Fibroblast of mammary gland (primary cell): Measurements from ENCODE around the gene LDLRAD4.

Experiments
- DNase-seq: peaks from one replicate; pipeline ENCODE4 v3.0.0-alpha.2; 2010; ENCODE audit warnings: low read depth
- H3K4me3 ChIP-seq: 2 replicates; pipeline ENCODE4 v1.5.1; 2011; ENCODE audit warnings: low read depth, mild to moderate bottlenecking, low read length, moderate library complexity; ENCODE audit not compliant: control insufficient read depth
- CTCF ChIP-seq: conservative IDR thresholded peaks from 2 replicates; pipeline ENCODE4 v1.5.1; 2011; ENCODE audit warnings: low read depth, low read length, inconsistent platforms; ENCODE audit not compliant: control insufficient read depth, insufficient read depth

Gene LDLRAD4

GRCh38 chr18:13638719-13639595, 420.4 kb downstream of the LDLRAD4 start:
- no peak overlapping the region for H3K4me3 ChIP-seq
- no peak for DNase-seq
- TF ChIP-seq CTCF, result no peak

- no peak overlapping the region for H3K4me3 ChIP-seq
- TF ChIP-seq CTCF, result no peak
- no peak for DNase-seq
Measured at GRCh38 chr18:13640266-13640860, 421.8 kb downstream of the LDLRAD4 start.

GRCh38 chr18:13641551-13642439, 423.2 kb downstream of the LDLRAD4 start:
- H3K4me3 ChIP-seq, result no peak overlapping the region
- no peak for TF ChIP-seq CTCF

GRCh38 chr18:13642440-13642827, 423.9 kb downstream of the LDLRAD4 start:
- TF ChIP-seq CTCF, result no peak
- no peak overlapping the region for H3K4me3 ChIP-seq
- no peak for DNase-seq

More at GRCh38 chr18:13641551-13642439, 423.2 kb downstream of the LDLRAD4 start:
- DNase-seq, result no peak

GRCh38 chr18:13643261-13643751, 424.7 kb downstream of the LDLRAD4 start:
- no peak overlapping the region for H3K4me3 ChIP-seq
- DNase-seq, result no peak
- no peak for TF ChIP-seq CTCF

- TF ChIP-seq CTCF, result no peak
Measured at GRCh38 chr18:13645093-13645492, 426.5 kb downstream of the LDLRAD4 start.

More at GRCh38 chr18:13645093-13645492, 426.5 kb downstream of the LDLRAD4 start:
- DNase-seq, result no peak
- H3K4me3 ChIP-seq, result no peak overlapping the region
